GM12801 (cell line): ENCODE results near the gene CSH2.

Experiments used
- CTCF ChIP-seq: IDR thresholded peaks from one replicate; pipeline ENCODE4 v1.5.1; 2011; ENCODE audit warnings: control low read depth; ENCODE audit not compliant: insufficient read length; ENCODE audit errors: extremely low read depth

The CSH2 gene

DNA sequence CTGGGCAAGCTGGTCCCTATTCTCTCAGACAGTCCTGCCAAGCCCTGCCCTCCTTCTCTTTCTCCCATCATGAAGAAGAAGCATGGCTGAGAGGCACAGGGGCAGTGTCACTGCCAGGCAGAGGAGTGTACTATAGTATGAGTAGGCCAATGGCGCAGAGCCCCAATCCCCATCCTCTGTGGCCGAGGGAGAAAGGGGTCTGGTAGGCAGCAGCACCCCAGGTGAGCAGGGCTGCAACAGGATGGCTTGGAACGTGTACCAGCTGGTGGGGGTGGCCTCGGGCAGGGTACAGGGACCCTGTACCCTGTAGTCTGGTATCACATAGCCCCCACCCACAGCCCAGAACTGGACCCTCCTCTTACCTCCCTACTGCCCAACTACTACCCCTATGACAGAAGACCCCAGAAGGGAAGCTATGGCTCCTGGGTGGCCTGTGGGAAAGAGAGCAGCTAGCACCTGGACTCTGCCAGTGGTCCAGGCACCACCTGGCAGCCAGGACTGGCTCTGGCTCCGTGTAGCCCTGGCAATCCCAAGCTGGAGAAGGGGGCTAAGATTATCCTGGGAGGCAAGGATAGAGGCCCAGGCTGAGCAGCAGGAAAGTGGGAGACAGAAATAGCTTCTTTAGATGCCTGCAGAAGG, 35.4 kb downstream of the CSH2 start:
- no peak for TF ChIP-seq CTCF

DNA sequence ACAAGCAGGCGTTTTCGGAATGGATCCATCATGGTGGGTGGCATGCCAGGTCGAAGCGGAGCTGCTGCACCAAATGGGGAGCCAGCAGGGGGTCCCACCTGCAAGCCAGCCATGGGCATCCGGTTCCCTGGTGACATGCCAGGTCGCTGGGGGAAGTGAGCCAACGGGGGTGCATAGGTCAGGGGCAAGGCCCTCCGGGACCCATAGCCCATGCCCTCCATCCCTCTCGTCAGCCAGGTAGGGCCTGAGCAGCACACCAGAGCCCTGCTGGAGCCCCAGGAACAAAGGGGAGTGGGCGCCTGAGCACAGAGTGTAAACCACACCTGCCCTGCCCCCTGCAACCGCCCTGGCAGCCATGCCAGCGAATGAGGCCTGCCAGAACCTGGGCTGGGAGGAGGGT, 36.0 kb downstream of the CSH2 start:
- no peak for TF ChIP-seq CTCF

DNA sequence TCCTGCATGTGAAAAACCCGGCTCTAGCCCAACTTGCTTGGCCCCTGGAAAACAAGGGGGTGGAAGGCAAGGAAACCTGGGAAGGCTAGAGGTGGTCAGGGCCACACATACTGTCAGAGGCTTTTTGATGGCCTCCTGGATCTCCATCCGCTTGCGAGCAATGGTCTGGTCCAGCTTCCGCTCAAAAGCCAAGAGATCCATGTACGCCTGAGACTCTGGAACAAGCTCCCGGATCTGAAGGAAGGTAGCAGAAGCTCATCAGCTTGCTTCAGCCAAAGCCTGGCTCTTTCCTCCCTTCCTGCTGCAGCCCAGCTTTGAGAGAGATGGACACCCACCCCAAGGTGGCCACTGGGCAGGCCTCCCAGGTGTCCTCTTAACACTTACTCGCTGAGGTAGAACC, 36.7 kb downstream of the CSH2 start:
- TF ChIP-seq CTCF, result no peak

GRCh38 chr17:63835167-63835720, 38.2 kb downstream of the CSH2 start:
- no peak for TF ChIP-seq CTCF

GRCh38 chr17:63834431-63835166, 38.9 kb downstream of the CSH2 start:
- no peak for TF ChIP-seq CTCF

GRCh38 chr17:63833741-63834373, 39.6 kb downstream of the CSH2 start:
- TF ChIP-seq CTCF, result no peak

GRCh38 chr17:63833026-63833740, 40.3 kb downstream of the CSH2 start:
- TF ChIP-seq CTCF, result no peak
